DMS 273 treated with DMSO at 0.1 percent for 48 hours (cell line): Measurements from ENCODE around the gene KCNIP1.
A peak's percentile ranks its signal among the peaks of the same experiment; 100 is the strongest.

Experiments
- DNase-seq: peaks from one replicate; lab custom pipeline; 2025; lab: John Stamatoyannopoulos, UW

Gene KCNIP1

GRCh38 chr5:170711300-170711699, 207.5 kb downstream of the KCNIP1 start:
- DNase-seq = no peak

GRCh38 chr5:170715141-170715540, 211.3 kb downstream of the KCNIP1 start:
- DNase-seq = no peak

- no peak for DNase-seq
Measured at GRCh38 chr5:170716396-170716795, 212.6 kb downstream of the KCNIP1 start.

GRCh38 chr5:170719551-170719950, 215.7 kb downstream of the KCNIP1 start:
- DNase-seq = no peak

- no peak for DNase-seq
Measured at GRCh38 chr5:170720179-170720578, 216.4 kb downstream of the KCNIP1 start.

GRCh38 chr5:170720984-170721383, 217.2 kb downstream of the KCNIP1 start:
- DNase-seq = no peak

- DNase-seq = no peak
Measured at GRCh38 chr5:170721681-170722080, 217.9 kb downstream of the KCNIP1 start.

- DNase-seq = no peak
Measured at GRCh38 chr5:170722316-170722715, 218.5 kb downstream of the KCNIP1 start.

GRCh38 chr5:170731052-170731451, 227.2 kb downstream of the KCNIP1 start:
- DNase-seq = no peak

GRCh38 chr5:170732685-170733084, 228.9 kb downstream of the KCNIP1 start:
- DNase-seq = no peak

- DNase-seq = no peak
Measured at GRCh38 chr5:170736966-170737365, 233.1 kb downstream of the KCNIP1 start.

- peak; percentile 85 for DNase-seq
Measured at GRCh38 chr5:170737591-170737990, 233.8 kb downstream of the KCNIP1 start.

GRCh38 chr5:170738840-170739239, 235.0 kb downstream of the KCNIP1 start:
- DNase-seq = no peak

- no peak for DNase-seq
Measured at GRCh38 chr5:170739446-170739845, 235.6 kb downstream of the KCNIP1 start.

GRCh38 chr5:170740551-170741205, 236.9 kb downstream of the KCNIP1 start:
- peak; percentile 83 for DNase-seq

GRCh38 chr5:170741801-170742200, 238.0 kb downstream of the KCNIP1 start:
- DNase-seq = no peak

GRCh38 chr5:170743876-170744212, 240.0 kb downstream of the KCNIP1 start:
- DNase-seq = no peak

- no peak for DNase-seq
Measured at GRCh38 chr5:170745481-170746071, 241.8 kb downstream of the KCNIP1 start.

- DNase-seq = no peak
Measured at GRCh38 chr5:170746075-170746960, 242.5 kb downstream of the KCNIP1 start.

GRCh38 chr5:170746961-170747340, 243.1 kb downstream of the KCNIP1 start:
- DNase-seq = no peak

- no peak for DNase-seq
Measured at GRCh38 chr5:170747357-170747756, 243.5 kb downstream of the KCNIP1 start.

GRCh38 chr5:170747851-170748250, 244.0 kb downstream of the KCNIP1 start:
- DNase-seq = no peak

- DNase-seq = no peak
Measured at GRCh38 chr5:170748951-170749471, 245.2 kb downstream of the KCNIP1 start.
